Measurements from ENCODE around the gene MAGEA6.

DNA sequence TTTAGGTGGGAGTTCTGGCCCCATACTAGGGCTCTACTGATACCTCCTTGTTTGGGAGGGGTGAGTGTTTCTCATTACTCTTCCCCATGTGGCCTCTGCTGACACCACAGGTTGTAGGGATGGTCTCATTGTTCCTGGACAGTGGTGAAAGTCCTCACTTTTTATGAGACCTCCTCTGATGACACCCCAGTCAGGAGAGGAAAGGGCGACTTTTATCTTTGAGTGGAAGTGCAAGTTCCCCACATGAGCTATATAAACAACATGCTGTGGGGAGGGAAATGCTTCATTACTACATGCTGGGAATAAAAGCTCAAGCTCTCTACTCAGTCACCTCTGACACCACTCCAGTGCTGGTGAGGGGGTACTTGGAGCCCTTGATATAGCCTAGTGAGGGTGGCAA is 29.5 kb upstream of the MAGEA6 start:
- no peak for TF ChIP-seq EZH2phosphoT487 (IDR thresholded peaks at IDR 0.05; ENCODE audit: insufficient read depth, low read depth)
- TF ChIP-seq EZH2 (IDR thresholded peaks at IDR 0.05; ENCODE audit: insufficient read depth, poor library complexity, severe bottlenecking) = no peak

Data from GM23248 (cell line).